Bronchial epithelial cell (primary cell): ENCODE data around the gene TAP2. TPM values are rescaled to one million over a fixed set of nuclear protein-coding genes. Genes with fewer than 3 reads are reported as not detected.

Experiments
- DNase-seq: peaks from one replicate; pipeline ENCODE4 v3.0.0-alpha.2; 2010; ENCODE audit warnings: low read depth
- FAIRE-seq: peaks from 2 replicates; lab custom pipeline; 2011; peaks lifted over from hg19 to GRCh38; lab: Jason Lieb, UNC
- H3K27me3 ChIP-seq: 2 replicates; pipeline ENCODE4 v1.5.1; 2011; ENCODE audit warnings: low read length; ENCODE audit not compliant: control insufficient read depth, insufficient read depth
- H3K36me3 ChIP-seq: 2 replicates; pipeline ENCODE4 v1.5.1; 2011; ENCODE audit warnings: low read length; ENCODE audit not compliant: control insufficient read depth, insufficient read depth
- H3K4me3 ChIP-seq: 2 replicates; pipeline ENCODE4 v1.5.1; 2011; ENCODE audit warnings: mild to moderate bottlenecking, low read depth, low read length, control low read depth
- total RNA-seq: library from RNA; depleted of rRNA; stranded (reverse); fragments of >200 nt; gene quantifications from 2 replicates; pipeline ENCODE4 v1.2.1, GENCODE V29; 2014
- TF ChIP-seq, protein P1 (sequence below): IDR thresholded peaks from 2 replicates; pipeline ENCODE4 v1.5.1; 2011; ENCODE audit warnings: mild to moderate bottlenecking, moderate library complexity, low read length, control low read depth, inconsistent platforms; ENCODE audit not compliant: insufficient read depth, severe bottlenecking

The TAP2 gene
- total RNA-seq, 1 donor from 2014 or later = 25.0 TPM

DNA sequence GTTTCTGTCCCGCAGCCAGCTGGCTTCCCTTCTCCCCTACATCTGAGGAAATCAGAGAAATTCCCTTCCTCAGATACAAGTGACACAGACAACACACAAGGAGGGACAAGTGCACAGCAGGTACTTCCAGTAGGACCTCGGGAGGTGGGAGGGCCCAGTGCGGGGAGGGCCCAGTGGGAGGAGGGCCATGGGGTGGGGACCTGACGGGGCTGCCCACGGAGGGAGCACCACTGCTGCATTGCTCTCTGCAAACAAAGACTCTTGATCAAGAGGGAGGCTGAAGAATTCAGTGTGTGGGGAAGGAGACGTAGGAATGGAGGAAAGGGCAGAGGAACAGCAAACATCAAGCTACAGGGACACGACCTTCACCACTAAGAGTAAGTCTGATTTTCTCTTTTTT is 9.0 kb downstream of the TAP2 start:
- H3K36me3 ChIP-seq = peaks cover 18% of the 10 kb centered on the region
- DNase-seq (no peak), FAIRE-seq (no peak)
- H3K4me3 ChIP-seq = no peak overlapping the region
- H3K27me3 ChIP-seq = no peaks in the 10 kb centered on the region
- TF ChIP-seq, protein P1, sequence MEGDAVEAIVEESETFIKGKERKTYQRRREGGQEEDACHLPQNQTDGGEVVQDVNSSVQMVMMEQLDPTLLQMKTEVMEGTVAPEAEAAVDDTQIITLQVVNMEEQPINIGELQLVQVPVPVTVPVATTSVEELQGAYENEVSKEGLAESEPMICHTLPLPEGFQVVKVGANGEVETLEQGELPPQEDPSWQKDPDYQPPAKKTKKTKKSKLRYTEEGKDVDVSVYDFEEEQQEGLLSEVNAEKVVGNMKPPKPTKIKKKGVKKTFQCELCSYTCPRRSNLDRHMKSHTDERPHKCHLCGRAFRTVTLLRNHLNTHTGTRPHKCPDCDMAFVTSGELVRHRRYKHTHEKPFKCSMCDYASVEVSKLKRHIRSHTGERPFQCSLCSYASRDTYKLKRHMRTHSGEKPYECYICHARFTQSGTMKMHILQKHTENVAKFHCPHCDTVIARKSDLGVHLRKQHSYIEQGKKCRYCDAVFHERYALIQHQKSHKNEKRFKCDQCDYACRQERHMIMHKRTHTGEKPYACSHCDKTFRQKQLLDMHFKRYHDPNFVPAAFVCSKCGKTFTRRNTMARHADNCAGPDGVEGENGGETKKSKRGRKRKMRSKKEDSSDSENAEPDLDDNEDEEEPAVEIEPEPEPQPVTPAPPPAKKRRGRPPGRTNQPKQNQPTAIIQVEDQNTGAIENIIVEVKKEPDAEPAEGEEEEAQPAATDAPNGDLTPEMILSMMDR = no peak

DNA sequence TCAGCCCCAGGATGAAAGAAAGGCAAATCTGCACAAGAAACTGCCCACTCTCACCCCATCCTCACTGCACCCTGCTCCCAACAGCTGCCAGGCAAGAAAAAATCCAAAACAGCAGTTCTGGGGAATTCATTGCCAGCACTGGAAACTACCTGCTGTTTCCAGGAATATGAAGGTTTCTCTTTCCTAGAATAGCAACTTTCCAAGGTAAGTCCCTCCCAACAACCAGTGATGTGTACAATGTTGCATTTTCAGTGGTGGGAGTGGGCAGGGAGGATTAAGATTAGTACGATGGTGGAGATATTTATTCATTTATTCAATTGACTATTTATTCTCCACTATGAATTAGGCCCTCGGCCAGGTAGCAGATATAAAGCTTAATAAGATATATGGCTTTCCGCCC is 11.5 kb downstream of the TAP2 start:
- DNase-seq = no peak
- Histone ChIP-seq H3K4me3 (no peak overlapping the region), H3K27me3 (no peaks in the 10 kb centered on the region), H3K36me3 (peaks cover 12% of the 10 kb centered on the region)
- FAIRE-seq = no peak
- TF ChIP-seq, protein P1 = no peak

DNA sequence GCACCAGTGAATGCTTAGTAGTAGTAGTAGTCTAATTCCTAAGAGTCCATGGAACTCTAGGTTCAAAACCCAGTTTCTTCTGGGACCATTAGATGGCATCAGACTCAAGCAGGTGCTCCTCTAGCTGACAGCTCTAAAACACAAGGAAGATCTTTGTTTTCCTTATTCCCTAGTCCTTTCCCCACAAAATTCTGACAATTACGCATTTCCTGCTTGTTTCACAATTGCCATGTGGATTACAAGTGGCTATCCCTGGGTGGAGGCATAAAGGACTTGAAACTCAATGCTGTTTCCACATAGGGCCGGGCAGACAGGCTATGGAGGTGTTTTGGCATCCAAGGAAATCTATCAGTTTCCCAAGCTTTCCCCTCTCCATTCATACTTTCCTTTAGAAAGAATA is 12.6 kb downstream of the TAP2 start:
- DNase-seq (peak; percentile 68), FAIRE-seq (peak; percentile 72)
- TF ChIP-seq, protein P1 = peak; percentile 46
- no peaks in the 10 kb centered on the region for H3K27me3 ChIP-seq
- peaks cover 9% of the 10 kb centered on the region for H3K36me3 ChIP-seq
- H3K4me3 ChIP-seq = no peak overlapping the region

DNA sequence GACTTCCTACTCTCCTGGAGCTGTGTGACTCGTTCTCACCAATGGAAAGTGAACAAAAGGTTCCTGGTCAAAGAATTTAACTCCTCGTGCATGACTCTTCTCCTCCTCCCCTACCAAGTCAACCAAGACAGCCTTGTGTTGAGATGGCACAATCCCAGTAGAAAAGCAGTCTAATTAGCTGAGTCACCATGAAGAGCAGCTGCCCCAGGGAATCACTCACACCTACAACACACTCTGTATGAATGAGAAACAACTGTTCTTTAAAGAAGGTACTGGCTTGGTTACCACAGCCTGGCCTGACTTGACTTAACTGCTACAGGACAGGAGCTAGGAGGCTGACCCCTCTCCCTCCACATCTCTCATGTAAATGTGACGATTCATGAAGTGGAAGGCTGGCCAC is 18.8 kb downstream of the TAP2 start:
- DNase-seq (peak; percentile 95), FAIRE-seq (peak; percentile 98)
- no peaks in the 10 kb centered on the region for H3K27me3 ChIP-seq
- no peaks in the 10 kb centered on the region for H3K36me3 ChIP-seq
- TF ChIP-seq, protein P1 = no peak
- H3K4me3 ChIP-seq = no peak overlapping the region

DNA sequence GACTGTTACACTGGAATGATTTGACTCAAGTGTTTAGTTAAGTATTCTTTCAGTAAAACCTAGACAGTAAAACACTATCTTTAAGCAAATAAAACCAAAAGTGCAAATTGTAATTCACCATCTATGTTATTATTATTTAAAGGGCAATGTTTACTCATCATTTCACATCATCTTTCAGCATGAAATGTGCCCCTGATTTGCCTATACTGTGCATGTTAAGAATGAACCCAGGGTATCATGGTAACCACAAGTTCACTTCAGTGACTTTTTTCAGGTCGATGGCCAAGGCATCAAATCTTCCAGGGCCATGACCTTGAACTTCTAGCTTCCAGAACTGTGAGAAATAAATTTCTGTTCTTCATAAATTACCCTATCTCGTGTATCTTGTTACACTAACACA is 19.7 kb downstream of the TAP2 start:
- TF ChIP-seq, protein P1 = no peak
- FAIRE-seq = no peak
- Histone ChIP-seq H3K27me3 (no peaks in the 10 kb centered on the region), H3K4me3 (no peak overlapping the region), H3K36me3 (no peaks in the 10 kb centered on the region)
- no peak for DNase-seq

DNA sequence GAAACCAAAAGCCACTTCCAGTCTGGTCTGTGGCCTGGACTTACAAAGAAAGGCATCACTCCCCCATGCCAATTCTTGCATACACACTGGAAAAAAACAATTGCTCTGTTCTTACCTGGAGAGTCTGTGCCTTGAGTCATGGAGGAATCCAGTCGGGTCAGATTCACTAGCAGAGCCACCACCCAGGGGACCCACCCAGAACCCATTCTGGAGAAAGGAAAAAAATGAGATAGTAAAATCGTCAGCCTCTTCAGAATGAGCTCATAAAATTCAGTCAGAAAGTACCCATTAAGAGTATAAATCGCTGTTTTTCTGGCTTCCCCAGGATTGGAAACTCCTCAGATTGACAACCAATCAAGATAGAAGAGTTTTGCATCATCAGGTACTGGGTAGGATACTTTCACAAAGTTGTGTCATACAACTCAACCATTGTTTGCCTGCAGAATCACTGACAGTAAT is 21.8 kb downstream of the TAP2 start, which contains the start of gene HLA-DOB:
Gene HLA-DOB (minus strand): TSS at position 257 of the 459 bp plus-strand sequence. CDS start 51 bp downstream, at position 206.
- peak; percentile 83 for DNase-seq
- no peak within 1 kb of the TSS for H3K4me3 ChIP-seq
- peak; percentile 52 for FAIRE-seq

More for the DNA sequence above, 21.8 kb downstream of the TAP2 start, which contains the start of gene HLA-DOB:
- no peaks in the 10 kb centered on the region for H3K36me3 ChIP-seq
- no peaks in the 10 kb centered on the region for H3K27me3 ChIP-seq
- TF ChIP-seq, protein P1 = no peak
